Measurements from ENCODE around the gene OR4N5.

- TF ChIP-seq CTCF (IDR thresholded peaks at IDR 0.05) (no peak), ZFX (IDR thresholded peaks at IDR 0.05; ENCODE audit: borderline replicate concordance) (no peak)
Measured at GRCh38 chr14:20138520-20138919, at the start of gene OR4N5.

All from 22Rv1 (cell line).